Endothelial cell of umbilical vein (primary cell): ENCODE results near the gene NEO1. TPM values are rescaled to one million over a fixed set of nuclear protein-coding genes. Genes with fewer than 3 reads are reported as not detected.

Source experiments
- BruUV-seq: library from RNA; stranded (reverse); fragments of 400-500 nt; replicated peaks from 2 replicates; lab custom pipeline; 2021; lab: Mats Ljungman, UMichigan
- CTCF ChIA-PET: fragments of 300-600, 350-600 bp; sonication (Branson Sonifier 250); formaldehyde crosslinking; loops from one replicate; lab custom pipeline; 2021; ENCODE audit warnings: antibody characterized with exemption, inconsistent platforms; lab: Charles Lee
- POLR2A ChIA-PET: fragments of 300-600, 350-600 bp; sonication (Branson Sonifier 250); formaldehyde crosslinking; loops from one replicate; lab custom pipeline; 2021; ENCODE audit warnings: antibody characterized with exemption, inconsistent platforms; lab: Charles Lee
- DNase-seq: peaks from one replicate; pipeline ENCODE4 v3.0.0-alpha.2; 2011; ENCODE audit warnings: low read depth, low spot score
- FAIRE-seq: peaks from 2 replicates; lab custom pipeline; 2011; peaks lifted over from hg19 to GRCh38; lab: Jason Lieb, UNC
- H2AFZ ChIP-seq: 2 replicates; pipeline ENCODE4 v1.6.0; 2012; ENCODE audit warnings: low read depth, low read length, control low read depth, inconsistent platforms
- H3K27ac ChIP-seq: 2 replicates; pipeline ENCODE4 v1.5.1; 2011; ENCODE audit warnings: low read depth, mild to moderate bottlenecking, control low read depth, low read length, moderate library complexity; ENCODE audit not compliant: insufficient read depth
- H3K27me3 ChIP-seq, 2 experiments: 2 replicates each; pipeline versions ENCODE4 v1.6.0 to v1.6.1; 2011; ENCODE audit warnings: low read length in 2 of 2, mixed read lengths in 1 of 2; ENCODE audit not compliant: control insufficient read depth in 2 of 2, insufficient read depth in 2 of 2
- H3K36me3 ChIP-seq, 2 experiments: 2 replicates in 1 of 2; 3 replicates in 1 of 2; pipeline ENCODE4 v1.5.1; 2011; ENCODE audit warnings: low read length in 2 of 2, mild to moderate bottlenecking in 1 of 2, moderate library complexity in 1 of 2; ENCODE audit not compliant: control insufficient read depth in 2 of 2, insufficient read depth in 2 of 2; ENCODE audit errors: extremely low read depth in 1 of 2
- H3K4me1 ChIP-seq: 3 replicates; pipeline ENCODE4 v1.5.1; 2011; ENCODE audit warnings: mild to moderate bottlenecking, low read length; ENCODE audit not compliant: control insufficient read depth, insufficient read depth; ENCODE audit errors: extremely low read depth
- H3K4me2 ChIP-seq: 2 replicates; pipeline ENCODE4 v1.6.1; 2011; ENCODE audit warnings: low read length, control low read depth, mixed read lengths; ENCODE audit not compliant: insufficient read depth
- H3K4me3 ChIP-seq, 3 experiments: fragments of 200-600 bp in 1 of 3; sonication (generic), shearing (Covaris generic) in 1 of 3; replicated peaks in 1 of 3; 2 replicates each; pipeline ENCODE4 v1.5.1; 2011 to 2016; ENCODE audit warnings: control low read depth in 3 of 3, low read length in 3 of 3, mild to moderate bottlenecking in 2 of 3, inconsistent platforms in 1 of 3, low read depth in 1 of 3, moderate library complexity in 1 of 3; ENCODE audit not compliant: insufficient read depth in 1 of 3
- H3K79me2 ChIP-seq: 2 replicates; pipeline ENCODE4 v1.6.0; 2012; ENCODE audit warnings: low read length, inconsistent platforms; ENCODE audit not compliant: control insufficient read depth, insufficient read depth
- H3K9ac ChIP-seq: replicated peaks from 2 replicates; pipeline ENCODE3; 2011; ENCODE audit warnings: low read length, control low read depth; ENCODE audit not compliant: insufficient read depth; ENCODE audit errors: extremely low read depth
- H3K9me1 ChIP-seq: replicated peaks from 3 replicates; pipeline ENCODE4 v1.6.0; 2011; ENCODE audit warnings: mild to moderate bottlenecking, low read length; ENCODE audit not compliant: control insufficient read depth, insufficient read depth; ENCODE audit errors: extremely low read depth
- H3K9me3 ChIP-seq: replicated peaks from 2 replicates; pipeline ENCODE4 v1.5.1; 2012; ENCODE audit warnings: low read length, inconsistent platforms; ENCODE audit not compliant: control insufficient read depth, insufficient read depth
- H4K20me1 ChIP-seq: replicated peaks from 2 replicates; pipeline ENCODE3; 2011; ENCODE audit warnings: mild to moderate bottlenecking, low read length; ENCODE audit not compliant: control insufficient read depth, insufficient read depth; ENCODE audit errors: extremely low read depth
- CTCF ChIP-seq, 2 donors: IDR thresholded peaks; 1 replicate in 1 of 2; 2 replicates in 1 of 2; pipeline ENCODE4 v1.5.1; 2011; ENCODE audit warnings: low read length in 2 of 2, mild to moderate bottlenecking in 2 of 2, moderate library complexity in 2 of 2, control low read depth in 1 of 2, inconsistent platforms in 1 of 2, low read depth in 1 of 2; ENCODE audit not compliant: insufficient read depth in 1 of 2; ENCODE audit errors: extremely low read depth in 1 of 2
- EZH2 ChIP-seq: IDR thresholded peaks from 2 replicates; pipeline ENCODE4 v1.6.1; 2012; ENCODE audit warnings: borderline replicate concordance, low read depth, mild to moderate bottlenecking, moderate library complexity, low read length, inconsistent platforms; ENCODE audit not compliant: severe bottlenecking
- FOS ChIP-seq: IDR thresholded peaks from 2 replicates; pipeline ENCODE4 v1.6.1; 2011; ENCODE audit warnings: mild to moderate bottlenecking, low read length, moderate library complexity, borderline replicate concordance; ENCODE audit not compliant: insufficient read depth
- GATA2 ChIP-seq: IDR thresholded peaks from 2 replicates; pipeline ENCODE4 v1.7.0; 2011; ENCODE audit warnings: low read depth, mild to moderate bottlenecking, moderate library complexity, mixed read lengths, low read length; ENCODE audit not compliant: insufficient read length, insufficient read depth
- JUN ChIP-seq: IDR thresholded peaks from 2 replicates; pipeline ENCODE4 v1.6.1; 2011; ENCODE audit warnings: borderline replicate concordance, low read depth; ENCODE audit not compliant: insufficient read length, insufficient read depth
- MAX ChIP-seq: IDR thresholded peaks from 2 replicates; pipeline ENCODE4 v1.6.1; 2011; ENCODE audit not compliant: insufficient read depth, insufficient read length
- MYC ChIP-seq: IDR thresholded peaks from one replicate; pipeline ENCODE4 v1.6.1; 2011; ENCODE audit warnings: mild to moderate bottlenecking, low read depth, low read length
- POLR2A ChIP-seq: IDR thresholded peaks from 2 replicates; pipeline ENCODE4 v1.6.1; 2012; ENCODE audit warnings: low read depth, mild to moderate bottlenecking, control low read depth, low read length
- POLR2AphosphoS5 ChIP-seq: IDR thresholded peaks from 2 replicates; pipeline ENCODE4 v1.6.1; 2012; ENCODE audit warnings: low read depth, mild to moderate bottlenecking, control low read depth, low read length, moderate library complexity; ENCODE audit not compliant: insufficient read depth
- dilution Hi-C: fragments of 300-500 bp; cut with MboI; formaldehyde crosslinking; loops from one replicate; pipeline ENCODE4 v1.15.0; 2019; ENCODE audit warnings: low sequenced_read_pairs; ENCODE audit not compliant: extremely low pct_ligation_motif_present
- intact Hi-C: fragments of 100-400 bp; cut with micrococcal nuclease; formaldehyde crosslinking; loops from one replicate; pipeline ENCODE4 v1.10.0; 2022
- polyA plus RNA-seq, 4 experiments: library from polyadenylated mRNA; depleted of rRNA in 3 of 4; stranded (reverse) in 3 of 4; unstranded in 1 of 4; fragments of >200 nt; gene quantifications; 2 replicates each; pipeline versions ENCODE4 v1.2.1 to v1.2.3, GENCODE V29; 2011 to 2012; ENCODE audit warnings: missing spikeins in 1 of 4
- total RNA-seq: library from RNA; stranded (reverse); gene quantifications from 2 replicates; pipeline ENCODE4 v1.2.3, GENCODE V29; 2021

Gene NEO1
- total and polyA plus RNA-seq, 2 donors (not counting 3 experiments of a cell fraction or from before 2014, with no cell fraction given), result 0.12 to 0.35 TPM

GRCh38 chr15:73249499-73249898 lies 197.2 kb downstream of the NEO1 start:
- Histone ChIP-seq H3K4me1 (no peaks in the 10 kb centered on the region), H3K36me3 (no peaks in the 10 kb centered on the region), H3K79me2 (no peaks in the 10 kb centered on the region), H3K9me1 (no peaks in the 10 kb centered on the region), H3K27ac (no peak overlapping the region), H3K27me3 (peaks cover 0 to 5% of the 10 kb centered on the region in 2 experiments), H4K20me1 (no peaks in the 10 kb centered on the region), H3K4me2 (no peak overlapping the region), H3K9me3 (no peaks in the 10 kb centered on the region), H2AFZ (no peak overlapping the region), H3K4me3 (no peak overlapping the region), H3K9ac (no peak overlapping the region)
- CTCF ChIA-PET, result interaction anchor here (1.0 to 3.7 kb wide), 3 partner anchors 9 to 25 kb away, joined by 5 to 18 read pairs (median 6); no protein-coding TSS in a partner anchor
- dilution Hi-C loops (no loop called here), intact Hi-C loops (no loop called here)
- FAIRE-seq (no peak), DNase-seq (no peak)
- POLR2A ChIA-PET, result no interaction called here
- TF ChIP-seq POLR2AphosphoS5 (no peak), POLR2A (no peak), EZH2 (no peak), JUN (no peak), GATA2 (no peak), FOS (no peak), MAX (no peak), MYC (no peak), CTCF (IDR thresholded peaks at IDR 0.05; ENCODE audit: extremely low read depth in 1 of 2, insufficient read depth in 1 of 2, low read depth in 1 of 2, low read length in 2 of 2) (no peak)
- BruUV-seq, result no TSS peak
